Left ventricle myocardium inferior (tissue), 1 donor: ENCODE data around the gene SH3TC1. TPM values are rescaled to one million over a fixed set of nuclear protein-coding genes. Genes with fewer than 3 reads are reported as not detected.

Source experiments
- DNase-seq: peaks from one replicate; pipeline ENCODE4 v3.0.0-alpha.2; 2020
- H3K27ac ChIP-seq: fragments of 200-600 bp; replicated peaks from 2 replicates; pipeline ENCODE4 v1.8.0; 2021
- H3K27me3 ChIP-seq: fragments of 200-600 bp; 2 replicates; pipeline ENCODE4 v1.8.0; 2021; ENCODE audit warnings: low read depth
- H3K36me3 ChIP-seq: fragments of 200-600 bp; 2 replicates; pipeline ENCODE4 v1.8.0; 2021
- H3K4me1 ChIP-seq: fragments of 200-600 bp; 2 replicates; pipeline ENCODE4 v1.8.0; 2021
- H3K4me3 ChIP-seq: fragments of 200-600 bp; 2 replicates; pipeline ENCODE4 v1.8.0; 2021; ENCODE audit warnings: mild to moderate bottlenecking, moderate library complexity
- H3K9me3 ChIP-seq: fragments of 200-600 bp; replicated peaks from 2 replicates; pipeline ENCODE4 v1.8.0; 2021
- CTCF ChIP-seq: fragments of 200-600 bp; IDR thresholded peaks from 2 replicates; pipeline ENCODE4 v1.8.0; 2021; ENCODE audit warnings: antibody characterized with exemption, mild to moderate bottlenecking, borderline replicate concordance
- intact Hi-C: fragments of 100-400 bp; cut with micrococcal nuclease; formaldehyde crosslinking; loops from one replicate; pipeline ENCODE4 v1.11.0; 2022
- total RNA-seq: library from RNA; stranded (reverse); fragmentation: NEBNext Ultra II Directional; extraction: Animal tissue kit (Norgen Biotek cat#: 25700); gene quantifications from one replicate; pipeline ENCODE4 v1.2.1, GENCODE V29; 2021
- donor health status: DM: no; HTN: yes; CAD: no; lungs with severe emphysema.

Gene SH3TC1
- total RNA-seq, 1 donor from 2014 or later = 13.6 TPM

- intact Hi-C loops = no loop called here
- peak; percentile 34 for DNase-seq
- Histone ChIP-seq H3K36me3 (peaks cover 24% of the 10 kb centered on the region), H3K4me3 (peak overlapping the region; percentile 6), H3K27me3 (no peaks in the 10 kb centered on the region), H3K9me3 (no peaks in the 10 kb centered on the region), H3K27ac (peak overlapping the region; percentile 82), H3K4me1 (peaks cover 63% of the 10 kb centered on the region)
- no peak for TF ChIP-seq CTCF
Observed at GRCh38 chr4:8285143-8285975, 86.3 kb downstream of the SH3TC1 start.

- Histone ChIP-seq H3K9me3 (no peaks in the 10 kb centered on the region), H3K4me1 (peaks cover 55% of the 10 kb centered on the region), H3K36me3 (peaks cover 31% of the 10 kb centered on the region), H3K4me3 (peak overlapping the region; percentile 25), H3K27ac (peak overlapping the region; percentile 82), H3K27me3 (no peaks in the 10 kb centered on the region)
- DNase-seq = peak; percentile 79
- no peak for TF ChIP-seq CTCF
- intact Hi-C loops = no loop called here
Observed at GRCh38 chr4:8285976-8286718, 87.1 kb downstream of the SH3TC1 start.

GRCh38 chr4:8286719-8287342, 87.7 kb downstream of the SH3TC1 start:
- Histone ChIP-seq H3K27me3 (no peaks in the 10 kb centered on the region), H3K4me1 (peaks cover 48% of the 10 kb centered on the region), H3K36me3 (peaks cover 38% of the 10 kb centered on the region), H3K9me3 (no peaks in the 10 kb centered on the region), H3K27ac (peak overlapping the region; percentile 82), H3K4me3 (peak overlapping the region; percentile 25)
- intact Hi-C loops = no loop called here
- no peak for DNase-seq
- TF ChIP-seq CTCF = no peak

GRCh38 chr4:8287343-8288280, 88.5 kb downstream of the SH3TC1 start:
- no peak for TF ChIP-seq CTCF

More at GRCh38 chr4:8287343-8288280, 88.5 kb downstream of the SH3TC1 start:
- Histone ChIP-seq H3K36me3 (peaks cover 45% of the 10 kb centered on the region), H3K4me3 (no peak overlapping the region), H3K27ac (peak overlapping the region; percentile 82), H3K27me3 (no peaks in the 10 kb centered on the region), H3K4me1 (peaks cover 40% of the 10 kb centered on the region), H3K9me3 (no peaks in the 10 kb centered on the region)
- intact Hi-C loops = no loop called here
- peak; percentile 7 for DNase-seq
